GM19240 (cell line): ENCODE results near the gene SPATA31C2.
"Not testable (repeated sequence)": the region's sequence is repeated elsewhere in the genome, so short reads cannot be mapped to it uniquely, and the experiment has no call there.

Experiments
- DNase-seq: peaks from one replicate; pipeline ENCODE4 v3.0.0; 2011; ENCODE audit warnings: low spot score; ENCODE audit not compliant: insufficient read length

The SPATA31C2 gene

GRCh38 chr9:88127700-88128300 is 10.5 kb downstream of the SPATA31C2 start:
- DNase-seq: not testable (repeated sequence)

GRCh38 chr9:88123413-88123812 is 14.9 kb downstream of the SPATA31C2 start:
- not testable (repeated sequence) for DNase-seq

GRCh38 chr9:88118121-88118520 is 20.2 kb downstream of the SPATA31C2 start:
- DNase-seq: not testable (repeated sequence)

- not testable (repeated sequence) for DNase-seq
Measured at GRCh38 chr9:88114968-88115612, 23.2 kb downstream of the SPATA31C2 start.

- not testable (repeated sequence) for DNase-seq
Measured at GRCh38 chr9:88114283-88114967, 23.9 kb downstream of the SPATA31C2 start.

- not testable (repeated sequence) for DNase-seq
Measured at GRCh38 chr9:88113156-88114130, 24.8 kb downstream of the SPATA31C2 start.

GRCh38 chr9:88110026-88110425 is 28.2 kb downstream of the SPATA31C2 start:
- DNase-seq: no peak

- no peak for DNase-seq
Measured at GRCh38 chr9:88108779-88109178, 29.5 kb downstream of the SPATA31C2 start.

- DNase-seq: no peak
Measured at GRCh38 chr9:88106492-88106891, 31.8 kb downstream of the SPATA31C2 start.

GRCh38 chr9:88092797-88093331 is 45.4 kb downstream of the SPATA31C2 start:
- DNase-seq: no peak

- DNase-seq: no peak
Measured at GRCh38 chr9:88090151-88090581, 48.1 kb downstream of the SPATA31C2 start.

- no peak for DNase-seq
Measured at GRCh38 chr9:88087906-88088305, 50.4 kb downstream of the SPATA31C2 start.

GRCh38 chr9:88085476-88085875 is 52.8 kb downstream of the SPATA31C2 start:
- DNase-seq: no peak

GRCh38 chr9:88084357-88085183 is 53.7 kb downstream of the SPATA31C2 start:
- DNase-seq: no peak
